Measurements from ENCODE around the gene HOXA5. TPM values are rescaled to one million over a fixed set of nuclear protein-coding genes. Genes with fewer than 3 reads are reported as not detected.

HOXA5 gene
- total RNA-seq, 1 experiment from 2014 or later: not detected

DNA sequence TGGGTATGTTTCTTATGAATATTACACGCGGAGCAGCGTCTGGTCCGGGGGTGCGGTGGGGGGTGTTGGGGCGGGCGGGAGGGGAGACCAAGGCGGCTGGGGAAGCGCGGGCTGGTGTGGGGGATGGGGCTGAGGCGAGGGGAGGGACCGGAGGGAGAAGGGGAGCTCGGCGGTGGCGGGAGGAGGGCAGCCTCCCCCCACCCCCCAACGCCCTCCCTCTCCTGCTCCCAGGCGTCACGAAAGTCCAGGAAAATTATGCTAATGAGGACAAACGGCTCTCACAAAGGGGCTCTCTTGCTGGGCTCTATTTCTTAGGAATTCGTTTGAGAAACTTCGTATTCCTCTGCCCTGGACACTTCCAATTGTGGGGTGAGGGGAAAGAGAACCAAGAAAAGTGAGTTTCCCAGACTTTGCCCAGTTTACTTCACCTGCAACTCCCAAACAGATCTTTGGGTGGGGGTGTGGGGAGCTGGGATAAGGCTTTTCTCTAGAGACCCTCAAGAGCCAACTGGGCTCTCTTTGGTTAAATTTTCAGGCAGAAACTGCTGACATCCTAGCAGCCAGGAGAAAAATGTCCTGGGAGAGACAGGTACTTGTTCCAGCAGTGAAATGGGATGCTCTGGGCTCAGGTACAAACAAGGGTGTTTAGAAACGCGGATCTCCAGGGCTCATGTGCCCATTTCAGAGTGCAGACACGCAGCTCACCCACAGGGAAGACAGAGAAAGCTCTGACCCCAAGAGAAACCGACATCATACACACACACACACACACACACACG is 29.3 kb downstream of the HOXA5 start:
- Histone ChIP-seq H3K9ac (ENCODE audit: extremely low read depth, insufficient read length, low read length) (no peak overlapping the region), H3K4me2 (ENCODE audit: insufficient read depth, insufficient read length, low read length) (no peak overlapping the region), H3K79me2 (ENCODE audit: insufficient read depth, low read length) (no peaks in the 10 kb centered on the region)

More for the DNA sequence above, 29.3 kb downstream of the HOXA5 start:
- Histone ChIP-seq H3K23me2 (ENCODE audit: insufficient read length, low read depth, low read length, poor library complexity, severe bottlenecking) (peaks cover 3% of the 10 kb centered on the region), H2AFZ (ENCODE audit: low read length) (no peak overlapping the region), H4K20me1 (ENCODE audit: control insufficient read depth, insufficient read depth, insufficient read length) (peaks cover 2% of the 10 kb centered on the region), H3K9me3 (ENCODE audit: control insufficient read depth, low read depth, low read length) (no peaks in the 10 kb centered on the region), H3K14ac (ENCODE audit: insufficient read depth, low read length) (no peak overlapping the region), H3K23ac (ENCODE audit: insufficient read length, low read depth, low read length) (no peak overlapping the region), H3K27ac (ENCODE audit: insufficient read length, low read depth, low read length) (no peak overlapping the region), H3K18ac (ENCODE audit: insufficient read length, low read depth, low read length) (no peak overlapping the region), H3K27me3 (ENCODE audit: insufficient read depth, low read length) (peaks cover 96% of the 10 kb centered on the region), H2BK15ac (ENCODE audit: low read depth, low read length) (no peak overlapping the region), H3T11ph (ENCODE audit: low read length) (no peak overlapping the region), H4K5ac (ENCODE audit: insufficient read length, low read depth, low read length) (no peak overlapping the region), H2BK20ac (ENCODE audit: low read depth, low read length, poor library complexity, severe bottlenecking) (no peak overlapping the region), H3K4me1 (ENCODE audit: insufficient read depth, low read length) (no peaks in the 10 kb centered on the region), H4K91ac (ENCODE audit: insufficient read length, low read depth, low read length) (no peak overlapping the region), H3K4ac (ENCODE audit: low read depth, low read length) (no peak overlapping the region), H2BK5ac (ENCODE audit: insufficient read length, low read length) (no peak overlapping the region), H2BK12ac (ENCODE audit: insufficient read length, low read depth, low read length) (no peak overlapping the region), H4K8ac (replicated peaks; ENCODE audit: insufficient read length, low read depth, low read length) (no peak overlapping the region), H2BK120ac (ENCODE audit: low read depth, low read length, poor library complexity, severe bottlenecking) (no peak overlapping the region), H2AK5ac (ENCODE audit: insufficient read length, low read length) (no peak overlapping the region), H3K56ac (ENCODE audit: insufficient read length, low read depth, low read length) (no peak overlapping the region), H3K79me1 (ENCODE audit: insufficient read depth, low read depth, low read length, poor library complexity, severe bottlenecking) (no peaks in the 10 kb centered on the region)
- WGBS (ENCODE audit: extremely low coverage, insufficient read length, low lambda C conversion rate): no CpG with 5 or more reads among the region's 26 CpGs
- H3K27ac Mint-ChIP-seq: no peak overlapping the region; a peak in 1 of 7 replicates
- H3K9me3 Mint-ChIP-seq: peaks cover 0 to 1% of the 10 kb centered on the region in 2 experiments; a peak in 3 of 5 replicates
- DNase-seq: no peak
- H3K4me1 Mint-ChIP-seq: peaks cover 8 to 19% of the 10 kb centered on the region in 2 experiments; a peak in 3 of 4 replicates
- H3K36me3 Mint-ChIP-seq (ENCODE audit: insufficient read depth in 1 of 3, low read depth in 3 of 3): peaks cover 0 to 2% (median 0%) of the 10 kb centered on the region in 3 experiments; a peak in 2 of 7 replicates
- H3K27me3 Mint-ChIP-seq (ENCODE audit: low read depth): peaks cover 98% of the 10 kb centered on the region
- TF ChIP-seq, protein P1, sequence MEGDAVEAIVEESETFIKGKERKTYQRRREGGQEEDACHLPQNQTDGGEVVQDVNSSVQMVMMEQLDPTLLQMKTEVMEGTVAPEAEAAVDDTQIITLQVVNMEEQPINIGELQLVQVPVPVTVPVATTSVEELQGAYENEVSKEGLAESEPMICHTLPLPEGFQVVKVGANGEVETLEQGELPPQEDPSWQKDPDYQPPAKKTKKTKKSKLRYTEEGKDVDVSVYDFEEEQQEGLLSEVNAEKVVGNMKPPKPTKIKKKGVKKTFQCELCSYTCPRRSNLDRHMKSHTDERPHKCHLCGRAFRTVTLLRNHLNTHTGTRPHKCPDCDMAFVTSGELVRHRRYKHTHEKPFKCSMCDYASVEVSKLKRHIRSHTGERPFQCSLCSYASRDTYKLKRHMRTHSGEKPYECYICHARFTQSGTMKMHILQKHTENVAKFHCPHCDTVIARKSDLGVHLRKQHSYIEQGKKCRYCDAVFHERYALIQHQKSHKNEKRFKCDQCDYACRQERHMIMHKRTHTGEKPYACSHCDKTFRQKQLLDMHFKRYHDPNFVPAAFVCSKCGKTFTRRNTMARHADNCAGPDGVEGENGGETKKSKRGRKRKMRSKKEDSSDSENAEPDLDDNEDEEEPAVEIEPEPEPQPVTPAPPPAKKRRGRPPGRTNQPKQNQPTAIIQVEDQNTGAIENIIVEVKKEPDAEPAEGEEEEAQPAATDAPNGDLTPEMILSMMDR (conservative IDR thresholded peaks at IDR 0.05): no peak
- peak overlapping the region in 1 of 2 experiments; percentile 68; a peak in 3 of 5 replicates for H3K4me3 Mint-ChIP-seq

All from H9 (cell line).